ENCODE measurements around the gene KRTAP4-7. TPM values are rescaled to one million over a fixed set of nuclear protein-coding genes. Genes with fewer than 3 reads are reported as not detected.
"Not testable (repeated sequence)": the region's sequence is repeated elsewhere in the genome, so short reads cannot be mapped to it uniquely, and the experiment has no call there.

Gene KRTAP4-7
- total and polyA plus RNA-seq, 2 experiments from 2014 or later, result not detected

DNA sequence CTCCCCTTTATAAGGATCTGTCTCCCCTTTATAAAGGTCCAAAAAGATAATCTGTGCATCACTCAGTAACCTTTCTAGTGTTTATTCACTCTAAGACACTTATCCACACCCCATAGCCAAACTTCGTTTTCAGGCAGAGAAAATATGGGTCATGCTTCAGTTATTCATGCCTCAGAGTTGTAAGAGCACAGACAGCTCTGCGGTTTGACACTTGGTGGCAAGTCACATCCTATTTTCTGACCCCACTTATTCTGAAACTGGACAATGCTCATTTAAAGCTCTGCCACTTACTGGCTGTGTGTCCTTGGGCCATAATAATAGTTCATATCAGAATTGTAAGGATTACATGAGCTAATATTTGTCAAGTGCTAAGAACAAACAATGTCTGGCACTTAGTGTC lies 34.8 kb upstream of the KRTAP4-7 start:
- Histone ChIP-seq H3K9me3 (ENCODE audit: low read depth) (no peaks in the 10 kb centered on the region), H3K27ac (no peak overlapping the region), H3K4me1 (ENCODE audit: low read depth) (no peaks in the 10 kb centered on the region), H3K27me3 (no peaks in the 10 kb centered on the region), H3K36me3 (no peaks in the 10 kb centered on the region), H3K4me3 (no peak overlapping the region)
- TF ChIP-seq, protein P1, sequence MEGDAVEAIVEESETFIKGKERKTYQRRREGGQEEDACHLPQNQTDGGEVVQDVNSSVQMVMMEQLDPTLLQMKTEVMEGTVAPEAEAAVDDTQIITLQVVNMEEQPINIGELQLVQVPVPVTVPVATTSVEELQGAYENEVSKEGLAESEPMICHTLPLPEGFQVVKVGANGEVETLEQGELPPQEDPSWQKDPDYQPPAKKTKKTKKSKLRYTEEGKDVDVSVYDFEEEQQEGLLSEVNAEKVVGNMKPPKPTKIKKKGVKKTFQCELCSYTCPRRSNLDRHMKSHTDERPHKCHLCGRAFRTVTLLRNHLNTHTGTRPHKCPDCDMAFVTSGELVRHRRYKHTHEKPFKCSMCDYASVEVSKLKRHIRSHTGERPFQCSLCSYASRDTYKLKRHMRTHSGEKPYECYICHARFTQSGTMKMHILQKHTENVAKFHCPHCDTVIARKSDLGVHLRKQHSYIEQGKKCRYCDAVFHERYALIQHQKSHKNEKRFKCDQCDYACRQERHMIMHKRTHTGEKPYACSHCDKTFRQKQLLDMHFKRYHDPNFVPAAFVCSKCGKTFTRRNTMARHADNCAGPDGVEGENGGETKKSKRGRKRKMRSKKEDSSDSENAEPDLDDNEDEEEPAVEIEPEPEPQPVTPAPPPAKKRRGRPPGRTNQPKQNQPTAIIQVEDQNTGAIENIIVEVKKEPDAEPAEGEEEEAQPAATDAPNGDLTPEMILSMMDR (IDR thresholded peaks at IDR 0.05; ENCODE audit: low read depth, low read length), result no peak
- DNase-seq (ENCODE audit: low read depth in 1 of 2, low spot score in 1 of 2), result no peak

DNA sequence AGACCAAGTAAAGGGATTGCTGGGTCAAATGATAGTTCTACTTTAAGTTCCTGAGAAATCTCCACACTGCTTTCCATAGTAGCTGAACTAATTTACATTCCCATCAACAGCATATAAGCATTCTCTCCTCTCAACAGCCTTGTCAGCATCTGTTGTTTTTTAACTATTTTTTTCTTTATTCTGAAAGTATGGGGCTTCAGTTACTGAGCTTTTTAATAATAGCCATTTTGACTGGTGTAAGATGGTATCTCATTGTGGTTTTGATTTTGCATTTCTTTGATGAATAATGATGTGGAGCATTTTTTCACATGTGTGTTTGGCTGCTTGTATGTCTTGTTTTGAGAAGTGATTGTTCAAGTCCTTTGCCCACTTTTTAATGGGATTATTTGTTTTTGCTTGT lies 31.4 kb upstream of the KRTAP4-7 start:
- no peak for DNase-seq (ENCODE audit: low read depth in 1 of 2, low spot score in 1 of 2)
- Histone ChIP-seq H3K4me3 (no peak overlapping the region), H3K27ac (no peak overlapping the region), H3K36me3 (no peaks in the 10 kb centered on the region), H3K27me3 (no peaks in the 10 kb centered on the region), H3K9me3 (ENCODE audit: low read depth) (no peaks in the 10 kb centered on the region), H3K4me1 (ENCODE audit: low read depth) (no peaks in the 10 kb centered on the region)
- TF ChIP-seq, protein P1 (IDR thresholded peaks at IDR 0.05; ENCODE audit: low read depth, low read length), result no peak

DNA sequence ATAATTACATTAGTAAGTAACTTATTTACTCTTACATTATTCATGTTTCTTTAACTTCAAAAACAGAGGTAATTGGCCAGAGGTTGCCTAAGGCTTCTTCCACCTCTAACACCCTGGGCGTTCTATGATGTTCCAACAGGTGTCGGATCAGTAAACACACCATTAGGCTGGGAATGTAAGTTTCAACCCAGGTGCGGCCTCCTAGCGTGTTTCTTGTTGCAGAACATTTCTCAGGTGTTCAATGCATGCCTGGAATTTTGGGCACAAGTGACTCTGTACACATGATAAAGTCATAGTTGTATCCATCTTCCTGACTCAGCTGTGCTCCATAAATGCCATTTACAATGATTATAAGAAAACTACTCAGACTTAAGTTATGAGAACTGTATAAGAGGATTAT lies 29.9 kb upstream of the KRTAP4-7 start:
- TF ChIP-seq, protein P1 (IDR thresholded peaks at IDR 0.05; ENCODE audit: low read depth, low read length), result no peak
- DNase-seq (ENCODE audit: low read depth in 1 of 2, low spot score in 1 of 2), result no peak
- H3K27ac ChIP-seq, result no peak overlapping the region

DNA sequence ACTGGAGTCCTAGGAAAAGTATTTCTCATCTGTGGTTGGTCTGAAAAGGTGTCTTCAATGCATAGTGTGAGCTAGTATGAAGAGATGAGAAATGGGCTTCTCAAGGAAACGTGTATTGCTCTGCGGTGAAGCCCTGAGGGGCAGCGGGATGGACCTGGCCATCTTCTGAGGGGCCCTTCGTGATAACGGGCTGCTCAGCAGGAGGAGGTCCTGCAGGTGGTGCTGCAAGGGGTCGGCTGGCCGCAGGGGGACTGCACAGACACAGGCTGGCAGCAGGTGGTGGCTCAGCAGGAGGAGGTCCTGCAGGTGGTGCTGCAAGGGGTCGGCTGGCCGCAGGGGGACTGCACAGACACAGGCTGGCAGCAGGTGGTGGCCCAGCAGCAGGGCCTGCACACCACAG lies 29.4 kb upstream of the KRTAP4-7 start:
- H3K27ac ChIP-seq; H3K4me1 ChIP-seq (ENCODE audit: low read depth); H3K9me3 ChIP-seq (ENCODE audit: low read depth); H3K27me3 ChIP-seq; H3K4me3 ChIP-seq; DNase-seq (ENCODE audit: low read depth in 1 of 2, low spot score in 1 of 2); H3K36me3 ChIP-seq: not testable (repeated sequence)

More for the DNA sequence above, 29.9 kb upstream of the KRTAP4-7 start:
- Histone ChIP-seq H3K27me3 (no peaks in the 10 kb centered on the region), H3K4me3 (no peak overlapping the region), H3K36me3 (no peaks in the 10 kb centered on the region), H3K9me3 (ENCODE audit: low read depth) (no peaks in the 10 kb centered on the region), H3K4me1 (ENCODE audit: low read depth) (no peaks in the 10 kb centered on the region)

DNA sequence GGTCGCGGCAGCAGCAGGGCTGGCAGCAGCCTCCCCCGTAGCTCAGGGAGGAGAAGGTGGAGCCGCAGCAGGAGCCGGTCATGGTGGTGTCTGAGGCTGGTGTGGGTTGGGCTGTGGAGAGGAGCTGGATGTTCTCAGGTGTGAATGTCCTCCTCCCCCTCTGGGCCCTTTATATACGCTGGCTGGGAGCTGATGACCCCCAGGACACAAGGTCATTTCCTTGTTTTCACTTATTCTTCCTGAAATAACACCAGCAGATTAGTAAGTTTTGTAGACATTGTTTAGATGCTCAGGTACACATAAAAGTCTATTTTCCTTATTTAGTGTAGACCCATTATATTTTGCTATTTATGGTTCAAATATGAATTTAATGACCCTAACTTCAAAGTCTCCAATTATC lies 28.8 kb upstream of the KRTAP4-7 start, which contains the start of gene KRTAP2-2:
TSS of gene KRTAP2-2 (minus strand) at position 101 of the 400 bp plus-strand sequence. CDS start at position 82, 19 bp downstream.
- H3K4me3 ChIP-seq; H3K27ac ChIP-seq; DNase-seq (ENCODE audit: low read depth in 1 of 2, low spot score in 1 of 2); H3K27me3 ChIP-seq; H3K36me3 ChIP-seq; H3K4me1 ChIP-seq (ENCODE audit: low read depth); H3K9me3 ChIP-seq (ENCODE audit: low read depth): not testable (repeated sequence)

DNA sequence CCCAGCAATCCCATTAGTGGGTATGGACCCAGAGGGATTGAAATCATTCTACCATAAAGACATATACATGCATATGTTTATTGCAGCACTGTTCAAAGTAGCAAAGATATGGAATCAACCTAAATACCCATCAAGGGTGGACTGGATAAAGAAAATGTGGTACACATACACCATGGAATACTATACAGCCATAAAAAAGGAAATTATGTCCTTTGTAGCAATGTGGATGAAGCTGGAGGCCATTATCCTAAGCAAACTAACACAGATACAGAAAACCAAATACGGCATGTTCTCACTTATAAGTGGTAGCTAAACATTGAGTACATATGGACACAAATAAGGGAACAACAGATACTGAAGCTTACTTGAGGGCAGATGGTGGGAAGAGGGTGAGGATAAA lies 26.4 kb upstream of the KRTAP4-7 start:
- Histone ChIP-seq H3K36me3 (no peaks in the 10 kb centered on the region), H3K27ac (no peak overlapping the region), H3K9me3 (ENCODE audit: low read depth) (no peaks in the 10 kb centered on the region), H3K27me3 (no peaks in the 10 kb centered on the region), H3K4me1 (ENCODE audit: low read depth) (no peaks in the 10 kb centered on the region), H3K4me3 (no peak overlapping the region)
- DNase-seq (ENCODE audit: low read depth in 1 of 2, low spot score in 1 of 2), result no peak
- TF ChIP-seq, protein P1 (IDR thresholded peaks at IDR 0.05; ENCODE audit: low read depth, low read length), result no peak

DNA sequence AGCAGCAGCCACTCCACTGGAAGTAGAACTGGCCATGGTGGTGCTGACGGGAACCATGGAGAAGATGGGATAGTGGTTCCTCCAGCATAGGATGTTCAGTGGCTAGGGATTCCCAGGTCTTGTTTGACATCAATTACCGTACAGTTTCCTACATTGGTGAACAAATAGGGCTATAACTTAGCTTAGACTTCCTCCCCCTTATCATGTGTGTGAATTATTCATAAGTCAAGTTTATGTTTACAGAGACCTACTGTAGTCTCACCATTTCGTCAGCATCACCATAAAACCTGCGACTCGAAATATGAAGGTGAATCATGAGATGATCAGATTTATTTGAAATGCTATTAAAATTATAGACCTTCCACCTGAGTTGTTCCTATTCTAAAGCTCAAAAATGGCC lies 25.2 kb upstream of the KRTAP4-7 start:
- Histone ChIP-seq H3K36me3 (no peaks in the 10 kb centered on the region), H3K4me3 (no peak overlapping the region), H3K4me1 (ENCODE audit: low read depth) (no peaks in the 10 kb centered on the region), H3K9me3 (ENCODE audit: low read depth) (no peaks in the 10 kb centered on the region), H3K27ac (no peak overlapping the region), H3K27me3 (no peaks in the 10 kb centered on the region)
- TF ChIP-seq, protein P1 (IDR thresholded peaks at IDR 0.05; ENCODE audit: low read depth, low read length), result no peak
- no peak for DNase-seq (ENCODE audit: low read depth in 1 of 2, low spot score in 1 of 2)

DNA sequence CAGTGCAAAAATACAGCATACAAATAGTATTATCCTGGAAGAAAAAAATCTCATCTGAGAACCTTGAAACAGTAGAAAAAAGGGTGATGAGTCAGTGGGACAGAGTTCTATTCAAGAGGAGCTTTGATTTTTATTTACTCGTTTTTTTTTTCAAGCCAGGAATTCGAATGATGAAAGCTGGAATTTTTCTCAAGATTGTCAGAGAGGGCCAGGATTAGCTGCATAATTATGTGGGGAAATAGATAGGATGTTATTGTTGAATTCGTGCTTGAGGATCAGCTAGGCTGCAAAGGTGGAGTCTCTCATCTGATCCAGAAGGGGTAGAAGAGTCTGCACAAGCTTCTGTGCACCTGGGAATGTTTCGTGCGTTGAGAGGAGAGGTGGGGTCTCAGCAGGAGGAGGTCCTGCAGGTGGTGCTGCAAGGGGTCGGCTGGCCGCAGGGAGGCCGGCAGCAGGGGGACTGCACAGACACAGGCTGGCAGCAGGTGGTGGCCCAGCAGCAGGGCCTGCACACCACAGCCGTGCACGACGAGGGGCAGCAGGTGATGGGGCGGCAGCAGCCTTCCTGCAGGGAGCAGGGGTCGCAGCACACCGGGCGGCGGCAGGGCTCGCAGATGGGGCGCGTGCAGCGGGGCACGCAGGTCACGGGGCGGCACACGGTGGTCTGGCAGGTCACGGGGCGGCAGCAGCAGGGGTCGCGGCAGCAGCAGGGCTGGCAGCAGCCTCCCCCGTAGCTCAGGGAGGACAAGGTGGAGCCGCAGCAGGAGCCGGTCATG lies 24.5 kb upstream of the KRTAP4-7 start:
- not testable (repeated sequence) for H3K9me3 ChIP-seq (ENCODE audit: low read depth); H3K27me3 ChIP-seq; H3K4me3 ChIP-seq; H3K36me3 ChIP-seq; H3K4me1 ChIP-seq (ENCODE audit: low read depth); H3K27ac ChIP-seq
- peak in 1 of 2 donors; percentile 22 for DNase-seq (ENCODE audit: low read depth in 1 of 2, low spot score in 1 of 2)
